IMR-90 (cell line): ENCODE data around the gene PAQR5. TPM values are rescaled to one million over a fixed set of nuclear protein-coding genes. Genes with fewer than 3 reads are reported as not detected.

Experiments
- ATAC-seq: fragments of 200-7000 bp; cut with Tn5 transposase; 2 replicates; pipeline ENCODE4 v1.9.1; 2020; ENCODE audit warnings: low read depth, mild to moderate bottlenecking, moderate library complexity
- BruUV-seq: library from RNA; stranded (reverse); fragments of 400-500 nt; replicated peaks from 2 replicates; lab custom pipeline; 2021; lab: Mats Ljungman, UMichigan
- CTCF ChIA-PET: fragments of 300-600 bp; formaldehyde crosslinking; extraction: SDS; loops from one replicate; lab custom pipeline; 2021; ENCODE audit warnings: antibody characterized with exemption; lab: Yijun Ruan, JAX
- POLR2A ChIA-PET: fragments of 300-600 bp; sonication (Branson Sonifier 250); formaldehyde crosslinking; loops from one replicate; lab custom pipeline; 2022; ENCODE audit warnings: antibody characterized with exemption; ENCODE audit not compliant: unreplicated experiment; lab: Charles Lee
- DNase-seq: peaks from one replicate; pipeline ENCODE4 v3.0.0; 2013
- H2AFZ ChIP-seq: replicated peaks from 2 replicates; pipeline ENCODE3; 2013; ENCODE audit warnings: low read length, mild to moderate bottlenecking; ENCODE audit not compliant: poor library complexity
- H2AK5ac ChIP-seq: 2 replicates; pipeline ENCODE4 v1.6.1; 2013; ENCODE audit warnings: low read depth, low read length, inconsistent platforms
- H2AK9ac ChIP-seq: replicated peaks from 2 replicates; pipeline ENCODE3; 2013; ENCODE audit warnings: mild to moderate bottlenecking, low read depth, low read length, moderate library complexity; ENCODE audit not compliant: poor library complexity
- H2BK120ac ChIP-seq: 2 replicates; pipeline ENCODE4 v1.6.1; 2013; ENCODE audit warnings: low read depth, low read length, inconsistent platforms
- H2BK15ac ChIP-seq: 3 replicates; pipeline ENCODE4 v1.6.1; 2013; ENCODE audit warnings: low read depth, low read length, inconsistent platforms
- H2BK20ac ChIP-seq: 2 replicates; pipeline ENCODE4 v1.6.1; 2013; ENCODE audit warnings: low read depth, mild to moderate bottlenecking, inconsistent platforms, low read length, moderate library complexity
- H2BK5ac ChIP-seq: 2 replicates; pipeline ENCODE4 v1.6.1; 2013; ENCODE audit warnings: mild to moderate bottlenecking, low read depth, low read length, inconsistent platforms; ENCODE audit not compliant: poor library complexity, severe bottlenecking
- H3K14ac ChIP-seq: replicated peaks from 2 replicates; pipeline ENCODE4 v1.6.1; 2013; ENCODE audit warnings: low read depth, low read length, inconsistent platforms
- H3K18ac ChIP-seq: 2 replicates; pipeline ENCODE4 v1.6.1; 2013; ENCODE audit warnings: low read depth, low read length, control low read depth
- H3K23ac ChIP-seq: 2 replicates; pipeline ENCODE4 v1.6.1; 2013; ENCODE audit warnings: low read depth, low read length, inconsistent platforms
- H3K27ac ChIP-seq: 2 replicates; pipeline ENCODE4 v1.5.1; 2013; ENCODE audit warnings: mild to moderate bottlenecking, control low read depth, low read length; ENCODE audit not compliant: insufficient read depth
- H3K27me3 ChIP-seq: 2 replicates; pipeline ENCODE4 v1.6.1; 2013; ENCODE audit warnings: low read length; ENCODE audit not compliant: control insufficient read depth, insufficient read depth
- H3K36me3 ChIP-seq: 2 replicates; pipeline ENCODE4 v1.6.1; 2013; ENCODE audit warnings: low read length, mixed read lengths; ENCODE audit not compliant: control insufficient read depth, insufficient read depth
- H3K4ac ChIP-seq: 2 replicates; pipeline ENCODE4 v1.6.1; 2013; ENCODE audit warnings: low read depth, low read length, inconsistent platforms
- H3K4me1 ChIP-seq: 2 replicates; pipeline ENCODE4 v1.6.1; 2013; ENCODE audit warnings: low read length, mixed read lengths; ENCODE audit not compliant: control insufficient read depth, insufficient read depth
- H3K4me2 ChIP-seq: 2 replicates; pipeline ENCODE4 v1.6.1; 2013; ENCODE audit warnings: low read depth, mild to moderate bottlenecking, control low read depth, low read length, moderate library complexity
- H3K4me3 ChIP-seq: 2 replicates; pipeline ENCODE4 v1.5.1; 2013; ENCODE audit warnings: low read depth, mild to moderate bottlenecking, control low read depth, low read length, moderate library complexity; ENCODE audit not compliant: insufficient read depth
- H3K56ac ChIP-seq: 2 replicates; pipeline ENCODE4 v1.6.1; 2013; ENCODE audit warnings: low read length, inconsistent platforms; ENCODE audit not compliant: insufficient read depth; ENCODE audit errors: extremely low read depth
- H3K79me1 ChIP-seq, 2 experiments: 2 replicates each; pipeline ENCODE4 v1.6.1; 2013; ENCODE audit warnings: low read length in 2 of 2, inconsistent platforms in 1 of 2, low read depth in 1 of 2
- H3K9ac ChIP-seq: 2 replicates; pipeline ENCODE4 v1.6.1; 2013; ENCODE audit warnings: low read depth, low read length, control low read depth
- H3K9me1 ChIP-seq: 2 replicates; pipeline ENCODE4 v1.6.1; 2013; ENCODE audit warnings: low read length, inconsistent platforms; ENCODE audit not compliant: insufficient read depth
- H3K9me3 ChIP-seq: 2 replicates; pipeline ENCODE4 v1.6.1; 2013; ENCODE audit warnings: low read length; ENCODE audit not compliant: control insufficient read depth, insufficient read depth
- H4K20me1 ChIP-seq: 2 replicates; pipeline ENCODE4 v1.6.1; 2013; ENCODE audit warnings: low read length, inconsistent platforms; ENCODE audit not compliant: insufficient read depth
- H4K5ac ChIP-seq: 2 replicates; pipeline ENCODE4 v1.6.1; 2013; ENCODE audit warnings: mild to moderate bottlenecking, low read depth, low read length, control low read depth
- H4K8ac ChIP-seq, 2 experiments: 2 replicates each; pipeline ENCODE4 v1.6.1; 2013; ENCODE audit warnings: low read depth in 2 of 2, low read length in 2 of 2, control low read depth in 1 of 2, inconsistent platforms in 1 of 2
- H4K91ac ChIP-seq: 2 replicates; pipeline ENCODE4 v1.6.1; 2013; ENCODE audit warnings: low read depth, low read length, inconsistent platforms; ENCODE audit not compliant: insufficient read depth
- CEBPB ChIP-seq: IDR thresholded peaks from 2 replicates; pipeline ENCODE4 v1.6.1; 2012; ENCODE audit warnings: low read depth, low read length, improper control_type of control experiment
- MXI1 ChIP-seq: IDR thresholded peaks from 2 replicates; pipeline ENCODE4 v1.6.1; 2012; ENCODE audit warnings: low read depth, mild to moderate bottlenecking, low read length, moderate library complexity, borderline replicate concordance
- POLR2A ChIP-seq: IDR thresholded peaks from 2 replicates; pipeline ENCODE4 v1.6.1; 2012; ENCODE audit warnings: mild to moderate bottlenecking, low read depth, low read length
- RAD21 ChIP-seq: IDR thresholded peaks from 2 replicates; pipeline ENCODE4 v1.6.1; 2012; ENCODE audit warnings: low read length, improper control_type of control experiment
- USF2 ChIP-seq: fragments of 150-350 bp; IDR thresholded peaks from 2 replicates; pipeline ENCODE4 v1.6.1; 2017; ENCODE audit warnings: mild to moderate bottlenecking, antibody characterized with exemption, low read length, low read depth
- dilution Hi-C: fragments of 300-500 bp; cut with HindIII; formaldehyde crosslinking; loops from one replicate; pipeline ENCODE4 v1.14.3; 2018; ENCODE audit warnings: low sequenced_read_pairs; ENCODE audit not compliant: unreplicated experiment
- in situ Hi-C: fragments of 300-500 bp; cut with MboI; formaldehyde crosslinking; loops from 3 replicates; pipeline ENCODE4 v1.14.3; 2019; ENCODE audit warnings: low sequenced_read_pairs, inconsistent platforms, mixed read lengths
- intact Hi-C: fragments of 100-400 bp; cut with micrococcal nuclease; formaldehyde crosslinking; loops from 2 replicates; pipeline ENCODE4 v1.10.0; 2022
- polyA plus RNA-seq, 3 experiments: library from polyadenylated mRNA; depleted of rRNA; stranded (reverse); fragments of >200 nt; gene quantifications; 2 replicates each; pipeline ENCODE4 v1.2.3, GENCODE V29; 2012; ENCODE audit warnings: low replicate concordance in 1 of 3
- total RNA-seq: library from RNA; depleted of rRNA; stranded (reverse); fragments of >200 nt; gene quantifications from 2 replicates; pipeline ENCODE4 v1.2.3, GENCODE V29; 2012
- TF ChIP-seq, protein P1 (sequence below): fragments of 150-350 bp; IDR thresholded peaks from 2 replicates; pipeline ENCODE4 v1.6.1; 2016; ENCODE audit warnings: low read depth, mild to moderate bottlenecking, low read length, moderate library complexity, borderline replicate concordance

PAQR5 gene
- total and polyA plus RNA-seq, 2 of the 4 experiments (the other 2 are of a cell fraction) = 2.3 to 2.7 TPM

DNA sequence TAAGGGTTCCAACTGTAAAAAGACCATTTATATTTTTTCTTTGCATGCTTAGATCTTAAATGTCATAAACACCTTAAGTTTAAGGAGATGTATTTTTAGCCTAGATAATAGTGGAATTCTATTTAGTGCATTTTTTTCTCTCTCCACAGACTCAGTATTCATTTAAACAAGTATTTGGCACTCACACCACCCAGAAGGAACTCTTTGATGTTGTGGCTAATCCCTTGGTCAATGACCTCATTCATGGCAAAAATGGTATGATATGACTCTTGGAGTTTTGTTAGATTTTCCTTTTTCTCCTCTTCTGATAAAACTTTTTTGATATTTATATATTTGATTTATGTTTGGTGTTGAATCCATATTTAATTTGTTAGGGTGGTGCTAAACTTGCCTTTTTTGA lies 122.8 kb downstream of the PAQR5 start:
- in situ Hi-C loops = no loop called here
- POLR2A ChIA-PET = no interaction called here

More for the DNA sequence above, 122.8 kb downstream of the PAQR5 start:
- H3K18ac ChIP-seq = no peak overlapping the region
- H2AK5ac ChIP-seq = no peak overlapping the region
- H3K27ac ChIP-seq = no peak overlapping the region
- dilution Hi-C loops = no loop called here
- no peaks in the 10 kb centered on the region for H4K20me1 ChIP-seq
- no peak overlapping the region for H2BK20ac ChIP-seq
- peaks cover 11% of the 10 kb centered on the region for H3K4me1 ChIP-seq
- no peaks in the 10 kb centered on the region for H3K27me3 ChIP-seq
- H3K9ac ChIP-seq = no peak overlapping the region
- H3K23ac ChIP-seq = no peak overlapping the region
- no peak overlapping the region for H2AK9ac ChIP-seq
- H2AFZ ChIP-seq = no peak overlapping the region
- peaks cover 12% of the 10 kb centered on the region for H3K9me1 ChIP-seq
- peaks cover 7% of the 10 kb centered on the region; the same call in 1 of the 2 replicates for H3K36me3 ChIP-seq
- H3K4me2 ChIP-seq = no peak overlapping the region
- H3K79me1 ChIP-seq = peaks cover 49 to 64% of the 10 kb centered on the region in 2 experiments
- H3K9me3 ChIP-seq = no peaks in the 10 kb centered on the region
- CTCF ChIA-PET = interaction anchor here (0.7 to 1.2 kb wide), 2 partner anchors 10 to 27 kb away, joined by 6 to 9 read pairs; no protein-coding TSS in a partner anchor
- no peak for TF ChIP-seq RAD21
- no peak for TF ChIP-seq USF2
- TF ChIP-seq MXI1 = no peak
- TF ChIP-seq POLR2A = no peak
- TF ChIP-seq CEBPB = no peak
- TF ChIP-seq, protein P1, sequence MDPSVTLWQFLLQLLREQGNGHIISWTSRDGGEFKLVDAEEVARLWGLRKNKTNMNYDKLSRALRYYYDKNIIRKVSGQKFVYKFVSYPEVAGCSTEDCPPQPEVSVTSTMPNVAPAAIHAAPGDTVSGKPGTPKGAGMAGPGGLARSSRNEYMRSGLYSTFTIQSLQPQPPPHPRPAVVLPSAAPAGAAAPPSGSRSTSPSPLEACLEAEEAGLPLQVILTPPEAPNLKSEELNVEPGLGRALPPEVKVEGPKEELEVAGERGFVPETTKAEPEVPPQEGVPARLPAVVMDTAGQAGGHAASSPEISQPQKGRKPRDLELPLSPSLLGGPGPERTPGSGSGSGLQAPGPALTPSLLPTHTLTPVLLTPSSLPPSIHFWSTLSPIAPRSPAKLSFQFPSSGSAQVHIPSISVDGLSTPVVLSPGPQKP = no peak
- ATAC-seq (no peak), DNase-seq (peak; percentile 21)
- no peak overlapping the region for H3K56ac ChIP-seq
- no peak overlapping the region for H3K4ac ChIP-seq
- no peak overlapping the region for H4K5ac ChIP-seq
- no peak overlapping the region for H2BK120ac ChIP-seq
- H3K14ac ChIP-seq = no peak overlapping the region
- intact Hi-C loops = no loop called here
- no peak overlapping the region for H3K4me3 ChIP-seq
- H4K91ac ChIP-seq = no peak overlapping the region
- BruUV-seq = no TSS peak
- peak overlapping the region; percentile 54 for H2BK5ac ChIP-seq
- no peak overlapping the region for H4K8ac ChIP-seq
- 0 out of 3 replicates have a peak overlapping the region, but pooled peaks have one; percentile 59 for H2BK15ac ChIP-seq
